SK-N-MC (cell line): Measurements from ENCODE around the gene NR2E3.

Experiments
- EZH2 ChIP-seq: fragments of 200-600 bp; sonication (generic); IDR thresholded peaks from one replicate; pipeline ENCODE4 v1.6.1; 2017; ENCODE audit warnings: antibody characterized with exemption
- FOXP2 ChIP-seq: optimal IDR thresholded peaks from 2 replicates; pipeline ENCODE3; 2011; ENCODE audit warnings: mild to moderate bottlenecking, moderate library complexity; ENCODE audit not compliant: insufficient read depth; ENCODE audit errors: extremely low read length, control extremely low read depth
- POLR2AphosphoS5 ChIP-seq: IDR thresholded peaks from 2 replicates; pipeline ENCODE4 v1.6.1; 2012; ENCODE audit warnings: mild to moderate bottlenecking, low read depth, low read length, borderline replicate concordance

GRCh38 chr15:71773206-71773859 is 37.0 kb upstream of the NR2E3 start:
- TF ChIP-seq POLR2AphosphoS5 (no peak), EZH2 (no peak), FOXP2 (no peak)
